HG03565 (cell line): ENCODE data around the gene DLX2.
"Not testable (repeated sequence)": the region's sequence is repeated elsewhere in the genome, so short reads cannot be mapped to it uniquely, and the experiment has no call there.

ENCODE experiments used
- ATAC-seq: cut with Tn5 transposase; IDR thresholded peaks from one replicate; pipeline ENCODE4 v1.9.1; 2021; ENCODE audit warnings: mild to moderate bottlenecking, moderate library complexity; ENCODE audit not compliant: unreplicated experiment

DLX2 gene

DNA sequence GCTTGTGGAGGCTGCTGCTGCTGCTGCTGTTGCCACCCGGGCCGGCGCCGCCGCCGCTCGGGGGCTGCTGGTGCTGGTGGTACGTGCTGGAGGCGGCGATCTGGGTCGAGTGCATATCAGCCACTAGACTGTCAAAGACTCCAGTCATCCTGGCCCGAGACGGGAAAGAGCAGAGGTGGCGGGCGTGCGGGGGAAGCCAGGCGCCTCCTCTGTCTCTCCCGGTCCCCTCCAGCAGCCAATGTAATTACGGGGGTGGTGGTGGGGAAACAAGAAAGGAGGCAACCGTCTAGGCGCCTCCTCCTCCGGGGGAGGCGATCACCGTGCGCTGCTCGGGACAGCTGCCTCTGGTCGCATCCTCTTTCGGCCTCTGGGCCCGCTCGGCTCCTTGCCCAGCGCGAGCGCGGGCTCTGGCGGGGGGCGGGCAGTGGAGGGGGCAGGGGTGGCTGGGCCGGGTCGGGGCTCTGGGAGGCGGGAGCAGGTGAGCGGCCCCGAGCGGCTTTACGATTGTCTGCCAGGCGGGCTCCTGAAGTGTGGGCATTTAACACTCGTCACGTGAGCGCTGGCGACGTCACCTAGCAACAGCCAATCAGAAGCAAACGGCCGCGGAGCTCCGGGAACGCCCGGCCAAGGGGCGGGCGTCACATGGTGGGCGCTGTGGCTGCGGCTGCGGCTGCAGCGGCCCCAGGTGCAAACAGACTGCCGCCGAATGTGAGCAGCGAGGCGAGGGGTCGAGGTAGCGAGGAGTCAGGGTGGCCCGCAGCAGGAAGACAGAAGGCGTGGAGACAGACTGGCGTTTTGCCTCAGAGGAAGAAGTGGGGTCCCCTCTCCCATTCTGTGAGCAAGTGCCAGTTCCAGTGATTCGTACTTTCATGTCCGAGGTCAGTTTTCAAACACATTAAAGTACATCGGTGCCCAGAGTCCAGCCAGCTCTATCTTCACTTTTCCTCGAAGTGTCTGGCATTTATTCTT is at the start of gene DLX2:
TSS of gene DLX2 (minus strand) at position 510 of the 969 bp plus-strand sequence. CDS start at position 148, 362 bp downstream.
- ATAC-seq, result peak; percentile 57

DNA sequence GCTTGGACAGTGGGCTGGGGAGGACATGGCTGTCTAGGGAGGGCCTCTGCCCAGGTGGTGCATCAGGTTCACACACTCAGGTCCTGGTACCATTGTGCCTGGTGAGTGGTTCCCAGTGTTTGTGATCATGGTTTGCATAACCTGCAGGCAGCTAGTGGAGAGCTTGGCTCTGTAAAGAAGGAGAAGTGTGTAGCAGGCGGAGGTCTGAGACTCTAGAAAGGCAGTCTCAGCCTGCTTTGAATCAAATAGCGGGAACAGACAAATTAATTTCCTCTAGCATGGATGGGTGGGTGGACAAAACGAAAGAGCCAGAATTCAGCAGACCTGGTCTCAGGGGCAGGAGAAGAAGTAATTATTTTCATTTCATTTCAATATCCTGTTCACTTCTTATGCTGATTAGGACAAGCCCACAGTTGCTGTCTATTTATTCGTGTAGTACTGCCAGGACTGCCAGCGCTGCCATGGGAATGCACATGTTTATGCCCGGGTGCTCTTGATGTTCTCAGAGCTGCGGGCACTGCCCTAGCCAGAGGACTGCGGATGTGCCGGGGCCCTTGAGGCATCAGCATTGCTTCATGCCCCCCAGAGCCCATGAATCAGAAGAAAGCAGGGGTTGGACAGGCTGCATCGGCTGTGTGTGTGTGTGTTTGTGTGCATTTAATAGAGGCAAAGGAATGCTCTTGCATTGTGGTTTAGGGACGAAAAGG is 45.4 kb upstream of the DLX2 start:
- ATAC-seq, result no peak

DNA sequence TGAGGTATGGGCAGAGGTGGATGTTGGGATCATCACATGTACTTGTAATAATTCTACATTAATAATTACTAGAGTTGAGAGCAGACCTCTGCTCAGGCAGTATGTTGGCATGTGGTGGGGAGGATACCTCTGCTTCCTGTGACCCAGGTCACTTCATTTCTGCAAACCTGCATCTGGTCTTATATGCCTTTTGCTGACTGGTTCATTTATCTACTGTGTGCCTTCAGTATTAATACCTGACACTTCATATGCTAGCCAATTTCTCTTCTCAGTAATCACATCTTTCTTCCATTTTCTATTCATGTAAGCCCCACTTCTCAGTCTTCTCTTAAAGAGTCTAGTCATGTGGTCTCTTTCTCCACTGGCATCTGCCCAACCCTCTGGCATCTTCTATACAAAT is 41.1 kb upstream of the DLX2 start:
- no peak for ATAC-seq

DNA sequence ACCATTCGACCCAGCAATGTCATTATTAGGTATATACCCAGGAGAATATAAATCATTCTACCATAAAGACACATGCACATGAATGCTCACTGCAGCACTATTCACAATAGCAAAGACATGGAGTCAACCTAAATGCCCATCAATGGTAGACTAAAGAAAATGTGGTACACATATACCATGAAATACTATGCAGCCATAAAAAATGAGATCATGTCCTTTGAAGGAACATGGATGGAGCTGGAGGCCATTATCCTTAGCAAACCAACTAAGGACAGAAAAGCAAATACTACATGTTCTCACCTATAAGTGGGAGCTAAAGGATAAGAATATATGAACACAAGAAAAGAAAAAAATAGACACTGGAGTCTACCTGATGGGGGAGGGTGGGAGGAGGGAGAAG is 36.0 kb upstream of the DLX2 start:
- ATAC-seq, result not testable (repeated sequence)

DNA sequence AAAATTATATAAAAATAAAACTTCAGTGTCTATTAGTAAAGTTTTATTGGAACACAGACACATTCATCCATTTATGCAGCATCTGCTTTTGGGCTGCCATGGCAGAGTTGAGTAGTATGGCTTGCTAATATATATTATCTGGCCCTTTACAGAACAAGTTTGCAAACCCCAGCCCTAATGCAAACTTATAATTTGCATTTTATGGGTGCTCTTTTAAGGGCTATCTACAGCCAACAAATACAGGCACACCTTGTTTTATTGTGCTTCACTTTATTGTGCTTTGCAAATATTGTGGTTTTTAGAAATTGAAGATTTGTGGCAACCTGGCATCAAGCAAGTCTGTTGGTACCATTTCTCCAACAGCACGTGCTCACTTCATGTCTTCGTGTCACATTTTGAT is 35.2 kb upstream of the DLX2 start:
- ATAC-seq, result no peak

DNA sequence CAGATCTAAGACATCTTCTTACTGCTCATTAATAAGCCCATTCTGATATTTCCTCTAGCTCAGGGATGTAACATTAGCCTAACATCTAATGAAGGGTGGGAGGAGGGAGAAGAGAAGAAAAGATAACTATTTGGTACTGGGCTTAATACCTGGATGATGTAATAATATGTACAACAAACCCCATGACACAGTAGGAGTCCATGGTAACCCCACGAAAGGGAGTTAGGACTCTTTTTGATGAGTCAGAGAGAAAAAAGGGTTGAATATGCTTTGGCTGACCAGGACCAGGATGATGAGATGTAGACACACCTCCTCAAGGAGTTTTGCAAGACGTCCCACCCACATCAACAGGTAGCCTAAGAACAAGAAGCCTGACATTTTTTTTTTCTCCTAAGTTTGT is 34.4 kb upstream of the DLX2 start:
- no peak for ATAC-seq

DNA sequence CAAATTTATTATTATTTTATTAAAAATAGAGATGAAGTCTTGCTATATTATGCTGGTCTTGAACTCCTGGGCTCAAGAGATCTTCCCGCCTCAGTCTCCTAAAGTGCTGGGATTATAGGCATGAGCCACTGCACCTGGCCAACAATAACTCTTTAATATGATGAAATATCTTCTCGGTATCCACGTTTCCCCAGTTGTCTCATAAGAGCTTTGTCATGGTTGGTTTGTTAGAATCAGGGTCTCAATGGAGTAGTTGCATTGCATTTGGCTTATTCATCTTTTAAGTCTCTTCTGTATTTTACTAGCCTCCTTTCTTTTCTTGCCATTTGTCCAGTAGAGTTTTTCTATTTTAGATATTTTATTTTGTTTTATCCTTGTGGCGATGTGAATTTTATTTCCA is 32.7 kb upstream of the DLX2 start:
- ATAC-seq, result no peak

DNA sequence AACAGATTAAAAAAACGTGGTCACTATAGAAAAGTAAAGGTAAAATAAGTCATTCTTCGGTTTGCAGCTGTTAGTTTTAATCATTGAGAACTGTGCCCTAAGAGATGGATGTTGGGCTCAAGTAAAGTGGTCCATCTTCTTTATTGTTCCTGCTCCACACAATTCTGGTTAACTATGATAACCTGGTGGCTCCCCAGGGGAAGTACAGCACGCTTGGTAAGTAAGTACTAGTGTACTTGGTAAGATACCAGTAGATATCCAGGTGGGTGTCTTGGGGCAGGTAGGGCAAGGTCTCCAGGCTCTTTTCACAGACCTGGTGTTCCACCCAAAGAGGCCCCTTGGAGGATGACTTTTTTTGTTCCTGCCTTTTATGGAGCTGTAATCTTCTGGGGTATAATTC is 31.6 kb upstream of the DLX2 start:
- no peak for ATAC-seq

DNA sequence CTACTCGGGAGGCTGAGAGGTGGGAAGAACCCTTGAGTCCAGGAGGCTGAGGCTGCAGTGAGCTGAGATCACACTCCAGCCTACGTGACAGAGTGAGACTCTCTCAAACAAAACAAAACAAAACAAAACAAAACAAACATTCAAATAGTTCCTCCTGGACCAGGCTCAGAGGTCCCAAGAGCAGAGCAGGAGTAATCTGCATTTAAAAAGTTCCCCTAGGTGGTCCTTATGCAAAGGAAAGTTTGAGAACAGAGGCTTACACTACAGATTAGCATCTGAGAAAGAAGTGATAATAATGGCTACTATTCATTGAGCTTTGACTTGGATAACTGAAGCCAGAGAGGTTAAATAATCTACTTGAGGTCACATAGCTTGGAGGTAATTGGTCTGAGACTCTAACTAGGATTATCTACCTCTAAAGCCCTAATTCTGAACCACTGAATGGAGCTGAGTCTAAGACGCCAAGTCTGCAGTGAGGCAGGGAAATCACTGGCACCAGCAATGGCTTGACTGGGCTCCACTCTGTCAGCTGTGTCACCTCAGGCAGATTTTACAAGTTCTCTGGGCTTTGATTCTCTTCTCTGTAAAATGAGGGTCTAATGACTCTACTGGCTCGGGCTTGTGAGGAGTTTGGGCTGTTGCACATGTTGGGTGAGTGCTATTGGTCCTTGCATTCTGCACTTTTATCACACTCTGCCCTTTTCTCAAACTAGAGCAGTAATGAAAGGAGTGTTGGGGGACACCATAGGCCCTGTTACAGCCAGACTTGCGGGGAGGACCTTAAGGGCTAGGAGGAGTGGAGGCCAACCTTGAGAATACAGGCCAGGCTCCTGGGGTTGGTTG is 29.2 kb upstream of the DLX2 start:
- no peak for ATAC-seq

DNA sequence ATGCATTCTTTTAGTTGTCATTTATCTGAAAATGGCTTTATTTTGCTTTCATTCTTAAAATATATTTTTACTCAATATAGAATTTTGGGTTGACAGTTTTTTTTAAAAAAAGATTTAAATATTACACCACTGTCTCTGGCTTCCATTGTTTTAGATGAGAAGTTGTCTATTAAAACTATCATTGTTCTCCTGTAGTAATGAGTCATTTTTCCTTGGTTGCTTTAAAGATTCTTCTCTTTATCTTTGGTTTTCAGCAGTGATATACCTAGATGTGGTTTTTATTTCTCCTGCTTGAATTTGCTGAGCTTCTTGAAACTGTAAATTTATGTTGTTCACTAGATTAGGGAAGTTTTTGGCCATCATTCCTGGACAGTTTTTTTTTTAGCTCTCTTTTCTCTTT is 26.7 kb upstream of the DLX2 start:
- ATAC-seq, result no peak

DNA sequence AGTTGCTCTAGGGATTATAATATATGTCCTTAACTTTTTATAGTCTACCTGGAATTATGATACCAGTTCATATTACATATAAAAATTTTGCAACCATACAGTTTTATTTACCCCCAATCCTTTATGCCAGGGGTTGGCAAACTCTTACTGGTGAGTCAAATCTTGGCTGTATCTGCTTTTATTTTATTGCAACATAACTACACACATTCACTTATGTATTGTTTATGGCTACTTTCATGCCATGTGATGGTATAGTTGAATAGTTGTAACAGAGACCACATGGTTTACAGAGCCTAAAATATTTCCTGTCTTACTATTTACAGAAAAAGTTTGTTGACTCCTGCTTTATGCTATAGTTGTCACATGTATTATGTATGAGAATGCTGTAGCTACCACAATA is 25.8 kb upstream of the DLX2 start:
- no peak for ATAC-seq

DNA sequence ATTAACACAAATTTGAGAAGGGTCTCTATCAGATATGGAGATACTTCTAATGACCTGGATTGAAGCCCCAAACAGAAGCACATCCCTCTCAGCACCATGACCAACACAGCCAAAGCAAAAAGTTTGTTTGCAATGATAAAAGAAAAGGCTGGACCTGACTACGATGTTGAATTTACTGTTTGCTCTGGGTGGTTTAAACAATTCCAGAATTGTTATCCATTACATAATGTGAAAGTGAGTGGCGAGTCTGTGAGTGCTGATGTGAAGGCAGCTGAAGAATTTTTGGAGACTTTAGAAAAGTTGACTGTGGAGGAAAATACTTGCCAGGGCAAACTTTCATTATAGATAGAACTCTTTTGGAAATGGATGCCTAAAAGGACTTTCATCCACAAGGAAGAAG is 17.4 kb upstream of the DLX2 start:
- ATAC-seq, result no peak

DNA sequence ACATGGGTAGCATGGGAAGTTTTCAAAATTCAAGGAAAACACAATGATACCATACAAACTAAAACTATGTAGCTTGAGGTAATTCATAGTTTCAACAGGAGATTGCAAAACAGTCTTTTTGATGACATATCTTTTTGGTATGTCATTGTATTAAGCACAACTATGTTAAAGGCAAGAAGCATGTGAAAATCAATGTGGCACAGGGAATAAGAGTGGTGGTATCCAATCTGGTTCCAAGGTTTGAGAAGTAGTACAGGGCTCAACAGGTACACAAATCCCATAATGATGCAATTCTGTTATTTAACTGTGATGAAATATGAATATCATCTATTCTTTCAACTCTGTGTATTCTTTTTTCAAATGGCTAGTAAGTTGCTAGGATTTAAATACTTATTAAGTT is 16.4 kb upstream of the DLX2 start:
- ATAC-seq, result no peak

DNA sequence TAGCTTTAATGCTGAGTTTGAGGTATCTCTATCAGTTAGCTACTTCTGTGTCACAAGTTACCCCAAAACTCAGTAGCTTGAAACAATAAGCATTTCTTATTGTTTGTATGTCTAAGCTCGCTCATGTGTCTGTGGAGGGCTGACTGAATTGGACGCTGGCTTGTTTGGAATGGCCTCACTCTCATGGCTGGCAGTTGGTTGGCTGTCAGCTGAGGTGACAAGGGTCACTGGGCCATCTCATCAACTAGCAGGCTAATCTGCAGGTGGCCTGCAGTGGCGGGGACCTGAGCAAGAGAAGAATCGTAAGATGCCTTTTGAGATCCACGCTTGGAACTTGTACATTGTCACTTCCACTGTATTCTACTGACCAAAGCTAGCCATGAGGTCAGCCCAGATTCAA is 13.4 kb upstream of the DLX2 start:
- ATAC-seq, result no peak

DNA sequence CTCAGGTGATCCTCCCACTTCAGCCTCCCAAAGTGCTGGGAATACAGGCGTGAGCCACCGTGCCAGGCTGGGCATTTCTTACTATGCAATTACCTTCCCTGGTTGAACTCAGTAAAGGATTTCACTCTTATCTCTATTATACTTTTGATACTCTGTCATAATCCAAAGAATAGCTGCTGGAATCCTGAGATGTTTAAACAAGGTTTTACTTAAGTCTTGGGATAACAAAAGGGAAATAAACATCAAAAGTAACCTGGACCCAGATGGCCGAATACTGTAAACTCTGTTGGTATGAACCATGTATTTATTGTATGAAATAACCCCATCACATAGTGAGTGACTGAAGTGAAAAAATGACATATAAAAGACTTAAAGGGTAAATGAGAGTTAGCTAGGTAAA is 11.9 kb upstream of the DLX2 start:
- no peak for ATAC-seq

DNA sequence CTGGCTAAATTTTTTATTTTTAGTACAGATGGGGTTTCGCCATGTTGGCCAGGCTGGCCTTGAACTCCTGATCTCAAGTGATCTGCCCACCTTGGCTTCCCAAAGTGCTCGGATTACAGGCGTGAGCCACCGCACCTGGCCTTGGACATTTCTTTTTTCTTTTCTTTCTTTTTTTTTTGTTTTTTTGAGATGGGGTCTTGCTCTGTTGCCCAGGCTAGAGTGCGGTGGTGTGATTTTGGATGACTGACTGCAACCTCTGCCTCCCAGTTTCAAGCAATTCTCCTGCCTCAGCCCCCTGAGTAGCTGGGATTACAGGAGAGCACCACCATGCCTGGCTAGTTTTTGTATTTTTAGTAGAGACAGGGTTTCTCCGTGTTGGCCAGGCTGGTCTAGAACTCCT is 11.5 kb upstream of the DLX2 start:
- not testable (repeated sequence) for ATAC-seq

DNA sequence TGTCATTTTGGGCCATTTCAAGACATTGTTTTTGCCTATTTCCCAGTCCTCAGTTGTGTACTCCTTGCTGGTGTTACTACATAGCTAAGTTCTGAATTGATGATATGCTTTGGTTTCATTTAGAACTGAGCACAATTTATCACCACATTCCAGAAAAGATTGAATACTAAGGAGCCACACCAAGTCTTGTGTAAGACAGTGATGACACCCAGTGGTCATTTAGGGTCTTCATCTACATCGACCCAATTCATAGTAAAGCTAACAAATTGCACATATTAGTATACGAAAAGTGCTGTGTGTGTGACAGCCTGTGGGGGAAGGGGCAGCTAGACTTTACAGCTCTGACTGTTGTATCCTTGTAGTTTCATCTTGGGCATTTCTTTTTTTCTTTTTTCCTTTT is 10.9 kb upstream of the DLX2 start:
- ATAC-seq, result no peak

DNA sequence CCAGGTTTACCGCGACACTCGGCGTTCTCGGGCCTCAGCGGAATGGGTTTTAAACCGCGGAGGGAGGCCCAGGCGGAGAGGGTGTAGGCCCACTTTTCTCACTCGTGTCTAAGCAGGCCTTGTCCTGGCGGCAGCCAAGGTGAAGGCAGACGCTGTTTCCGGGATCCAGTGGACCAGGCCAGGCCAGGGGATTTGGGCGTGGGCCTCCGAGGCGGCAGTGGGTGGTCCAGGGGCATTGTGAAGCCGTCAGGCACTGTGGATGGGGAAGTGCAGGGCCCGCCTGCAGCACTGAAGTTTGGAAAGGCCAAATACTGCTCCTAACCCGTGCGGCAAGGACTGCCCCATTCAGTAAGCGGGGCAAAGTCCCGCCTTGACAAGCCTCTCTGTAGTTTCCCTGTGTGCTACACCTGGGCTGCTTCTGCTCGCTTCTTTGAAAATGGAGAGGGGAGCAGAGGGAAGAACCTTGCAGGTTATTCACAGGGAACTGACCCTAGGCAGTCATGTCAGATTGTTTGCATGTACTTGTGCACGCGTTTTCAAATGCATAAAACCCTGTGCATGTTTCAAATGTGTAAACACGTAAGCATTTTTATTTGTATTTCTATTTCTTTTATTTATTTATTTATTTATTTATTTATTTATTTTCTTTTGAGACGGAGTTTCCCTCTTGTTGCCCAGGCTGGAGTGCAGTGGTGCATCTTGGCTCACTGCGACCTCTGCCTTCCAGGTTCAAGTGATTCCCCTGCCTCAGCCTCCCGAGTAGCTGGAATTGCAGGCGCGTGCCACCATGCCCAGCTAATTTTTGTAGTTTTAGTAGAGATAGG is 7.5 kb upstream of the DLX2 start:
- ATAC-seq, result no peak

DNA sequence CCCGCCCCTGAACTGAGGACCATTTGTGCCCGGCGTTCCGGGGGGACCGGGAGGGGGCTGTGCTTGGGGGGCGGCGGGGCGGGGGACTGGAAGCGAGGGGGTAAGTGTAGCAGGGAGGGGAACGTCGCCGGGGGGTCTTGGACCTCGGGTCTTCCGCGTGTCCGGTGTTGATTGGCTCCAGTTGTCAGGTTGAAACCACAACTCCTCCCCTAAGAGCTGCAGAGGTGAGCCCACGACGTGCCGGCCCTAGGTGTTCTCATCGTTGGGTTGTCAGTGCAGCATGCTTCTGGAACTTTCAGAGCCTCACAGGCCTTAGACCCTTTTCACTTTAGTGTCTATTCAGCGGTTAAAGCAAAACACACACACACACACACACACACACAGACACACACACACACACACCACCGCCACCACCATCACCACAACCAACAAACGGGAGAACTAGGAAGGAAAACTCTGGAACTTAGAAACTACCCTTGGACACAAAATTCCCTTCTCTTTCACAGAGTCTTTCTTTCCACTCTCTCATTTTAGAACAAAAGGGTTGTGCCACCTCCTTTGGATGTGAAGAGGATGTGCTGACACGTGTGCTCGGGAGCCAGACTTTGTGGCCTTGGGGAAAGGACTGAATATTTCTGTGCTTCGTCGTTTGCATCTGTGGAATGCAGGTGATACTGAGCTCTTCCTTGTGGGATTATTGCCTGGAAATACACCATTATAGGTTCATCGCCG is 6.7 kb upstream of the DLX2 start:
- ATAC-seq, result no peak

DNA sequence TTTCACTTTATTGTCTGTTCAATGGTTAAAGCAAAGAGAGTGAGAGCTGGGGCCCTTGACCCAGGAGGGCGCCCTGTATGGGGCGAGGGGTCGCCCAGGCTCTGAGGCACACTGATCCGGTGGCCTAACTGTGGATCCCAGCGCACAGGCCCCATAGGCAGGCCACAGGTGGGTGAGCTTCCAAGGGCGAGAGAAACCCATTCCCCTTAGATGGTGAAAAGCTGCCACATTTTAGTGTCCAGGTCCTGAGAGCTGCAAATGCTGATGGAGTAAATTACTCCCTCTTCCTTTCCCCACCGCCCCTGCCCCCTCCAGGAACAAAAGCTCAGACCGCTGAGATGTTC is 5.9 kb upstream of the DLX2 start:
- no peak for ATAC-seq
